NB4 (cell line): Measurements from ENCODE around the gene CAPZA3.

Experiments used
- CTCF ChIP-seq: IDR thresholded peaks from one replicate; pipeline ENCODE4 v1.5.1; 2012; ENCODE audit warnings: low read depth, low read length
- MAX ChIP-seq: IDR thresholded peaks from 2 replicates; pipeline ENCODE4 v1.6.1; 2011; ENCODE audit warnings: low read depth, low read length
- POLR2A ChIP-seq: IDR thresholded peaks from 2 replicates; pipeline ENCODE4 v1.6.1; 2011; ENCODE audit warnings: mild to moderate bottlenecking; ENCODE audit not compliant: insufficient read length; ENCODE audit errors: extremely low read depth

DNA sequence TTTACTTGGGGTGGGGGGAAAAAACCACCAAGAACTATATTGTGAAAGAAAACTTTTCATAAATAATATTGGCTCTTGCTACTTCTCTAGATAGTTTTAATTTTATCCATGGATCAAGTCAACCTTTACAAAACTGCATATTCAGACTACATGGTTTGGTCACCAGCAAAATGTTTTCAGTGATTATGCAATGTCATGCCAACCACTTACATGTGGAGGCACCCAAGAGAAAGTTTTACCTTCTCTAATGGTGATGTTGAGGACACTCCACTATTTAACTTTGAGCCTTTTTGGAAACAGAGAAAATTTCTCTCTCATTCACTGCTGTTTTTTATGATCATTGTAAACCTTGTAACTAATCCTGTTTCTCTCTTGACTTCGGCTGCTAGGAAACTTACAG is 21.7 kb upstream of the CAPZA3 start:
- no peak for TF ChIP-seq CTCF
- TF ChIP-seq POLR2A, result no peak
- TF ChIP-seq MAX, result no peak
